HepG2 (cell line): ENCODE measurements around the gene RPLP2. TPM values are rescaled to one million over a fixed set of nuclear protein-coding genes. Genes with fewer than 3 reads are reported as not detected.
A peak's percentile ranks its signal among the peaks of the same experiment; 100 is the strongest.

Experiments used
- ATF3 ChIP-seq: sonication (generic); formaldehyde crosslinking; IDR thresholded peaks from 2 replicates; pipeline ENCODE4 v1.4.0; 2020; ENCODE audit warnings: missing genetic modification reagents
- CC2D1A ChIP-seq: sonication (generic); formaldehyde crosslinking; IDR thresholded peaks from 2 replicates; pipeline ENCODE4 v1.8.1; 2023; ENCODE audit warnings: mild to moderate bottlenecking, missing genetic modification reagents
- HINFP ChIP-seq: sonication (generic); formaldehyde crosslinking; IDR thresholded peaks from 2 replicates; pipeline ENCODE4 v1.4.0; 2020; ENCODE audit warnings: low read depth, mild to moderate bottlenecking, missing genetic modification reagents
- MXD4 ChIP-seq: IDR thresholded peaks from 2 replicates; pipeline ENCODE4 v1.6.1; 2016; ENCODE audit warnings: mild to moderate bottlenecking, missing biosample characterization, missing genetic modification reagents
- NAIF1 ChIP-seq: sonication (generic); formaldehyde crosslinking; IDR thresholded peaks from 2 replicates; pipeline ENCODE4 v1.5.0; 2020; ENCODE audit warnings: mild to moderate bottlenecking, missing genetic modification reagents, borderline replicate concordance
- NCOA1 ChIP-seq: sonication (generic); formaldehyde crosslinking; IDR thresholded peaks from 2 replicates; pipeline ENCODE4 v1.9.0; 2021; ENCODE audit warnings: missing genetic modification reagents
- NR2F6 ChIP-seq, 2 experiments: IDR thresholded peaks; 2 replicates each; pipeline ENCODE4 v1.6.1; 2016; ENCODE audit warnings: antibody characterized with exemption in 1 of 2, mild to moderate bottlenecking in 1 of 2
- PHB2 ChIP-seq: fragments of 450-650 bp; IDR thresholded peaks from 2 replicates; pipeline ENCODE4 v1.6.1; 2018; ENCODE audit not compliant: partially characterized antibody
- STAT6 ChIP-seq: sonication (generic); formaldehyde crosslinking; IDR thresholded peaks from 2 replicates; pipeline ENCODE4 v1.4.0; 2020; ENCODE audit warnings: missing genetic modification reagents, mild to moderate bottlenecking, borderline replicate concordance
- SUZ12 ChIP-seq: fragments of 150-350 bp; IDR thresholded peaks from 2 replicates; pipeline ENCODE4 v1.6.1; 2014; ENCODE audit warnings: low read depth, low read length
- ZFP36L2 ChIP-seq: sonication (generic); formaldehyde crosslinking; IDR thresholded peaks from 2 replicates; pipeline ENCODE4 v1.4.0; 2020; ENCODE audit warnings: missing genetic modification reagents
- ZHX2 ChIP-seq, 2 experiments: sonication (generic) in 1 of 2; formaldehyde crosslinking in 1 of 2; IDR thresholded peaks; 2 replicates each; pipeline versions ENCODE4 v1.6.1 to v1.9.0; 2014 to 2022; ENCODE audit warnings: antibody characterized with exemption in 1 of 2, borderline replicate concordance in 1 of 2, inconsistent platforms in 1 of 2, low read depth in 1 of 2, missing genetic modification reagents in 1 of 2
- ZNF296 ChIP-seq: sonication (generic); formaldehyde crosslinking; conservative IDR thresholded peaks from 2 replicates; pipeline ENCODE4 v1.5.0; 2020; ENCODE audit warnings: mild to moderate bottlenecking, missing genetic modification reagents
- ZNF644 ChIP-seq: IDR thresholded peaks from 2 replicates; pipeline ENCODE4 v1.6.1; 2016; ENCODE audit warnings: low read depth
- ZNF768 ChIP-seq: sonication (generic); formaldehyde crosslinking; IDR thresholded peaks from 2 replicates; pipeline ENCODE4 v1.4.0; 2020; ENCODE audit warnings: missing genetic modification reagents
- ZNF879 ChIP-seq: sonication (generic); formaldehyde crosslinking; IDR thresholded peaks from 2 replicates; pipeline ENCODE4 v1.8.1; 2023; ENCODE audit warnings: missing genetic modification reagents
- ZSCAN20 ChIP-seq: sonication (generic); formaldehyde crosslinking; IDR thresholded peaks from 2 replicates; pipeline ENCODE4 v1.4.0; 2020; ENCODE audit warnings: missing genetic modification reagents, mild to moderate bottlenecking, borderline replicate concordance
- polyA plus RNA-seq, 8 experiments: library from polyadenylated mRNA; depleted of rRNA in 3 of 8; stranded (reverse) in 7 of 8; unstranded in 1 of 8; fragments of >200 nt; fragmentation: Illumina TruSeq in 4 of 8; extraction: Trizol in 4 of 8; gene quantifications; 2 replicates each; pipeline versions ENCODE4 v1.2.1 to v1.2.3, GENCODE V29; 2011 to 2016; ENCODE audit warnings: low read depth in 4 of 8, missing spikeins in 1 of 8, mixed read lengths in 1 of 8; ENCODE audit not compliant: insufficient read depth in 1 of 8
- total RNA-seq, 5 experiments: library from RNA; depleted of rRNA; stranded (reverse); fragments of >200 nt; fragmentation: Illumina TruSeq; extraction: Trizol; gene quantifications; 2 replicates each; pipeline ENCODE4 v1.2.3, GENCODE V29; 2016; ENCODE audit warnings: low read depth in 1 of 5

RPLP2 gene
- total and polyA plus RNA-seq, 2 of the 13 experiments (the other 11 are each of a cell fraction or from before 2014, with no cell fraction given), result 978 to 2,106 TPM

GRCh38 chr11:843818-844692, 34.3 kb downstream of the RPLP2 start (continued):
- no peak for TF ChIP-seq ZHX2 (IDR thresholded peaks at IDR 0.05; ENCODE audit: low read depth)
- TF ChIP-seq ZHX2 (CRISPR knock-in tag; IDR thresholded peaks at IDR 0.05; ENCODE audit: borderline replicate concordance), result no peak
- no peak for TF ChIP-seq PHB2
- TF ChIP-seq ATF3 (CRISPR knock-in tag), result no peak
- TF ChIP-seq ZNF879 (CRISPR knock-in tag), result no peak
- TF ChIP-seq HINFP, result no peak; the same call in 1 of the 2 replicates
- TF ChIP-seq MXD4 (CRISPR knock-in tag), result peak; percentile 63; the same call in 1 of the 2 replicates
- 0 out of 2 replicates have a peak, but pooled peaks have one; percentile 37 for TF ChIP-seq ZNF296 (CRISPR knock-in tag)
- TF ChIP-seq ZSCAN20 (CRISPR knock-in tag), result no peak
- TF ChIP-seq NAIF1 (CRISPR knock-in tag), result peak; percentile 44; the same call in 1 of the 2 replicates
- TF ChIP-seq ZNF644 (CRISPR knock-in tag), result no peak
- no peak for TF ChIP-seq NCOA1 (CRISPR knock-in tag)
- TF ChIP-seq STAT6 (CRISPR knock-in tag), result no peak
- no peak for TF ChIP-seq CC2D1A (CRISPR knock-in tag)
- TF ChIP-seq NR2F6 (IDR thresholded peaks at IDR 0.05), result peak; percentile 64
- peak; percentile 89 for TF ChIP-seq NR2F6 (CRISPR knock-in tag; IDR thresholded peaks at IDR 0.05)
- no peak for TF ChIP-seq ZNF768
- no peak for TF ChIP-seq SUZ12
- TF ChIP-seq ZFP36L2 (CRISPR knock-in tag), result no peak
